Fibroblast of peridontal ligament (primary cell): ENCODE measurements around the gene LAMC2.
A peak's percentile ranks its signal among the peaks of the same experiment; 100 is the strongest.

ENCODE experiments used
- DNase-seq: peaks from one replicate; pipeline ENCODE4 v3.0.0-alpha.2; 2010; ENCODE audit errors: extremely low read depth

The LAMC2 gene

DNA sequence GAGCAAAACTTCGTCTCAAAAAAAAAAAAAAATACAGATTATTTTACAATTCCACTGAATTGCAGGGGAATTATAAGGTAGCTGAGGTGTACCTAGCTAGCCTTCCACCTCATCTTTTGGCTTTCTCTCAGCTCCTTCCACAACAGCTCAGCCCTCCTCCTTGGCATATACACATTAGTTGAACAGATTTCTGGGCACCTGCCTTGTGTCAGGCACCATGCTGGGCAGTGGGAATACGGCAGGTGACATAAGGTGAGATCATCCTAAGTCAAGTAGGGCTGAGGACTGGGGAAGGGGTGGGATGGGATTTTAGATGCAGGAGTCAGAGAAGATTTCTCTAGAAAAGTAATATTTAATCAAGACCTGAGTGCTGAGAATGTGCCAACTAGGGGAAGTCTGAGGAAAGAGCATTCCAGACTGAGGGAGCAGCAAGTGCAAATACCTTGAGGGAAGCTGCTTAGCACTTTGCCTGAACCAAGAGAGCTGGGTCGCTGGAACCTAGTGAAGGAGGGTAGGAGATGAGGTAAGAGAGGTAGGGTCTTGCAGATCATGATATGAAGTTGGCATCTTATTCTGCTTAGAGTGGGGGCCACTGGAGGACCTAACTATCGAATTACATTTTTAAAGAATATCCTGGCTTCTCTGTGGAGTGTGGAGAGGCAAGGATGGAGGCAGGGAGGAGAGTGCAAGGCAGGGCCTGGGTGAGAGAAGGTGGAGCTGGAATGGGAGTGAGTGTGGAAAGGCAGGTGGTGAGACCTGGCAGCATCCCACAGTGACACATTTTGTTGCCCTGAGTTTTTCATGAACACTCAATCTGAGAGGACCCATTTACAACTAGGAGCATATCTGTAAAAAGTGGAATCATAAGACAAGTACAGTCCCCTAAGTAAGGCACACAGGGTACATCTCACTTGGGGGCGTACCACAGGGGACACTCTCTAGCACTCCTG lies 28.2 kb downstream of the LAMC2 start:
- no peak for DNase-seq

DNA sequence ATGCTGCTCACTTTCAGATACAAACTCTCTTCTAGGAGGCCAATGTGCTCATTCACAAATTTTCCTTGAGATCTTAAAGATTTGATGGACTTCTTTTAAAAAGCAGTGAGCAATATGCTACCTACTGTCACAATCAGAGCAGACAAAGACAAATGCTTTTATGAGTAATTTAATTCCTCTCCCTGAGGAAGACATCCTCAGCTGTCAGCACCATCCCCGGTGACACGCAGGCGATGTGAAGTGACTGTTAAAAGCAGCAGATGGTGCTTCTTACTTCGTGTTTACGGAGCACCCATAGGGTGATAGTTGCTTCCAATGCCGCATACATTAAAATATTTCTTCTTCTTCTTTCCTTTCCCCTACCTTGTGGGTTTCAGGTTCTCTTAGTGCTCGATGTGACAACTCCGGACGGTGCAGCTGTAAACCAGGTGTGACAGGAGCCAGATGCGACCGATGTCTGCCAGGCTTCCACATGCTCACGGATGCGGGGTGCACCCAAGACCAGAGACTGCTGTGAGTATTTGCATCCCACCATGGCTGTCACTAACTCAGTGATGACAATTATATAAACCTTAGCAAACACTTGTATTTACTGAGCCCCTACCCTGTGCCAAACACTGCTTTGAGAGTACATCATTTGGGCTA lies 29.1 kb downstream of the LAMC2 start:
- DNase-seq: no peak

DNA sequence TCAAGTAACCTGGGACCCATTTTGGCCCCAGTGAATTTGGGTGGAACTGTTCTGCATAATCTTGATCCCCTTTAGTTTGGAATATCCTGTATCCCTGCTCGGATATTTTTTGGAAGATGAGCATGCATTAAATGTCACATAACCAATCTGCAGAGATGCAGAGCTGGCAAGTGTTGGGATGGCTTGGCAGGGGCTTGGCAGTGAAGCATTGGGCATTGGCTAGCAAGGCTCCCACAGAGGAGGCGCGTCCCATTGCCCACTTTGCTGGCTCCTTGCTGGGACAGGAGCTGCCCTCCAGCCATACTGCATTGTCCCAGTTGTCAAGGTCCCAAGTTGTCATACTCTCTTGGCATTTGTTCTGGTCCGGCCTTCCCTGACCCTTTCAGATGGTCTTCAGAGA lies 29.9 kb downstream of the LAMC2 start:
- DNase-seq: no peak

DNA sequence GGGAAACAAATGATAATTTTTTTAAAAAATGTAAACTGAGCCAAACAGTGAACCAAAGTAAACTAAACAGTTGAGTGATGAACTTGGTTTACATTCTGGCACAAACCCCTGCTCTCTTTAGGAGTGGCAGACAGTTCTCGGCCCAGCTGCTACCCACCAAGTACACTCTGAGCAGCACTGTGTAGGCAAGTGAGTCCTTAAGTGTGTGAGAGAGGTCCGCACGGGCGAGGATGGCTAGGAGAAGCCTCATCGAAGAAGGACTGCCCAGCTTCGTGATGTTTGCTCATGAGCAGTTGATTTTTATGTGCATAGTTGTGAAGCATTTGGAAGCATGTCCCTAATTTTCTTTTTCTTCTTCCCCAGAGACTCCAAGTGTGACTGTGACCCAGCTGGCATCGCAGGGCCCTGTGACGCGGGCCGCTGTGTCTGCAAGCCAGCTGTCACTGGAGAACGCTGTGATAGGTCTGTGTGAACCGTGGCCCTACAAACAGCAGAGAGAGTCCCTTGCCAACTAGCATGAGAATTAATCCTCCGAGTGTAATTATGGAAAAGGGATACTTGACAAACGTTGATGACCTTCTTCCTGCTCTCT lies 32.1 kb downstream of the LAMC2 start:
- DNase-seq: no peak

DNA sequence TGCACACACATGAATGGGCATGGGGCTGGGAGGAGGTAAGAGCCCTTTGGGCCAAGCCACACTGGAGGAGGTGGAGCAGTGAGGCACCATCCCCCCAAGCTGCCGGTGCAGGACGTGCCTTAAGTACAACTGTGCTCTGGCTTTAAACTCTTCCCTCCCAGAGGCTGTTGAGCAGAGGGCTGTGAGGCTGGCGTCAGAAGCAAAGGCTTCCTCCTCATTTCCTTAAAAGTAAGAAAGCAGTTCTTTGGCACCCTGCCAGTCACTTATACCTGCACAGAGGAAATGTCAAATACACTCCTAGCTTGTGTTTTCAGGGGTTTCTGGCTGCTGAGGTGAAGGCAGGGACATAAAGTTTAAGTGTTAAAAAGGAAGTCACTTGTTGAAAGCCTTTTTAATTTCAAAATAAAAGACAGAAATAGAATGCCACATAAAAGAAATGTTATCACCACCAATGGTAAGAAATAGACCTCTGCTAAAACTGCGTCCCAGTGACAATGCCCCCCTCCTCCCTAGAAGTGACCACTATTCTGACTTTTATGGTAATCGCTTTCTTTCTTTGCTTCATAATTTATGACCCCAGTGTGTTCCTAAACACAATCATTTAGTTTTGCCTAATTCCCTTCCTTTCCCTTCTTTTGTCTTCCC lies 33.0 kb downstream of the LAMC2 start:
- no peak for DNase-seq

DNA sequence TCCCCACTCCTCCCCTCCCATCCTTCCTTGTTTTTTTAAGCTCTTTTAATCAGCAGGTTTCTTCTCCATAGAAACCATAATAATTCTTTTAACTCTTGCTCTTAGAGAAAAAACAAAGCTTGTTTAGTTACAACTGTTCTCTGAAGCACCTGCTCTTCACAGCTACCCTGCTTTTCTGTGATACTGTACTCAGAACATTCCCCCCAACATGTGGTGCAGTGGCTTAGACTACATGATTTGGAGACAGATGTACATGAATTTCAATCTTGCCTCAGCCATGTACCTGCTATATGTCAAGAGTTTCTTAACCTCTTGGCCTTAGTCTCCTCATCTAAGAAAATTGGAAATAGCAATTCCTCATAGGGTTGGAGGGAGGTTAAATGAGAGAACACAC lies 33.5 kb downstream of the LAMC2 start:
- DNase-seq: no peak

DNA sequence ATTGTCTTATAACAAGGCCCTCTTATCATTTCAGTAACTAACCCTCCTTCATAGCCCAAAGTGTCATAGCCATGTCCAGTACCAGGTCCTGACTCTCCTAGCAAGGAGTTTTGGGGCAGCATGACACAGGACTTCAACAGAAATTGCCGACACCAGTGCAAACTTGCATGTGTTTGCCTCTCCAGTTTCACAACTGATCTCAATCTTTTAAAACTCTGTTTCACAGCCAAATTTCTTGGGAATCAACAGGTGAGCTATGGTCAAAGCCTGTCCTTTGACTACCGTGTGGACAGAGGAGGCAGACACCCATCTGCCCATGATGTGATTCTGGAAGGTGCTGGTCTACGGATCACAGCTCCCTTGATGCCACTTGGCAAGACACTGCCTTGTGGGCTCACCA lies 36.8 kb downstream of the LAMC2 start:
- no peak for DNase-seq

DNA sequence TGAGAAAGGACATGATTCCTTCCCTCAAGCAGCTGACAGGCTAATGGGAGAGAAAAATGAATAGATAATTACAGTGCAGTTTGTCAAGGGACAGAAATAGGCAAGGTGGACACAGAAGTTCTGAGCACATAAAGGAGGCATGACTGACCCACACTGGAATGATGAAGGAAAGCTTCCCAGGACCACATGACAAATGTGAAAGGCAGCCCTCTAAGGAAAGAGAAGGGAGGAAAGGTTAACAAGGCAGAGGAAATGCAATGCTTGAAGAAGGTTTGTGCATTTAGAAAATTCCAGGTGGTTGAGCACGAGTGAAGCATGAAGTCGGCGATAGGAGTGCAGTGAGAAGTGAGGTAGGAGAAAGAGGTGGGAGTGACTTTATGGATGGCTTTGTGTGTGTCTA lies 37.4 kb downstream of the LAMC2 start:
- DNase-seq: no peak

DNA sequence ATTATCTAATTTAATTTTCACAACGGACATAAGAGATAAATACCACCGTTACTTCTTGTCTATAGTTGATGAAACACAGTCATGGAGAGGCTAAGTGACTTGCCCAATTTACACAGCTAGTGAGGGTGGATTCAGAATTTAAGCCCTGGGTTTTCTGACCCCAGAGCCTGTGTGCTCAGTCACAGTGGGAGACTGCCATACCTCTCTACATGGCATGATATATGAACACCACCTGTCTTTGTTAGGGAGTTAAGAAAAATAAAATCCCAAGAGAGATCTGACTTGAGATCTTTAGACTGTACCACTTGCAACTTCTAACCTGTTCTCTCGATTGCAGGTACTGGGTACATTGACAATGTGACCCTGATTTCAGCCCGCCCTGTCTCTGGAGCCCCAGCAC lies 40.3 kb downstream of the LAMC2 start:
- no peak for DNase-seq

DNA sequence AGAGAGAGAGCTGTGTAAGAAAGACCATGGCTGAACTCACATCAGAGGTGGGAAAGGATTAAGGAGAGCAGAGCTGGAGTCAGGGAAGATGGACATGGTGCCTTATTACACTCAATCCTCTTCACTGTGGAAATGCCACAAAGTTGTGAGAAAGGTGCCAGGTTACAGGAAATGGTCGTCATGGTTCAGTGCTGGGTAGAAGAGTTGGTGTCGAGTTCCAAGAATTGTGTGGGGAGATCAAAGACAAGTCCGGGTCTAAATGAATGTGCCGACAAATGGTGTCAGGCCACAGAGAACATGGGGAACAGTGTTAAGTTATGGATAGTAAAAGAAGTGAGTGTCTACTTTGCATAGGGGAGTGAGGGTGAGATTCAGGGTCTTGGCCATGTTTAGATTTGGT lies 40.9 kb downstream of the LAMC2 start:
- no peak for DNase-seq

DNA sequence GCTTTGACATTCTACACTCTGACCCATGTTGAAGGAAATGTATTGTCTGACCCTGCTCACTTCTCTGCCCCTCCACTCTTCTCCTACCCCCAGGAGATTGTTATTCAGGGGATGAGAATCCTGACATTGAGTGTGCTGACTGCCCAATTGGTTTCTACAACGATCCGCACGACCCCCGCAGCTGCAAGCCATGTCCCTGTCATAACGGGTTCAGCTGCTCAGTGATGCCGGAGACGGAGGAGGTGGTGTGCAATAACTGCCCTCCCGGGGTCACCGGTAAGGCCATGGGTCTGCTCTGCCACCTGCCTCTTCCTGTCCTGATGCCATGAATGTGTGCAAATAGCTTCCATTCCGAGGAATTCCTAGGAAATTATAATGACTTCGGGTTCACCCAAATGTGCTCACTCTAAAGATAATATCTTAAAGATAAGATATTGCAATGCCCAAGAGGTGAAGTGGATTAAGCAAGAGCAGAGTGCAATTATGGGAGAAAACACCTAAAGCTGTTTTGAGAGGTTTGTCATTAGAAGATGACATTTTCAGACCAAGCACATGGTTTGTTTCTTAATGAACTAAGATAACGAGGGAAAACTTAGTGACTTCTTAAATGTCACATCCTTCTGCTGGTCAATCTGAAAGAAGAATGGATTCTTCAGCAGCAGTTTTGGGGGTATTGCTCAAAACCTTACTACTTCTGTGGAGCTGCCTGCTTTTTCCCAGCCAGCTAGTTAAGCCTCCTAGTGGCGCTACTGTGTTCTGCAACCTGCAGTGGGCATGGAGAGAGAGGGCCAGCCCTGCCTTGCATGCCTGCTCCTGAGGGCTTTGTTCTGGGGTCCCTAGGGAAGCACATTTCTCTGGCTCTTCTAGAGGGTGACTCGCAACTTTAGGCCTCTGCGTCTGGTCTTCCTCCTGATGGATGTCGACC lies 41.6 kb downstream of the LAMC2 start:
- DNase-seq: peak; percentile 49

DNA sequence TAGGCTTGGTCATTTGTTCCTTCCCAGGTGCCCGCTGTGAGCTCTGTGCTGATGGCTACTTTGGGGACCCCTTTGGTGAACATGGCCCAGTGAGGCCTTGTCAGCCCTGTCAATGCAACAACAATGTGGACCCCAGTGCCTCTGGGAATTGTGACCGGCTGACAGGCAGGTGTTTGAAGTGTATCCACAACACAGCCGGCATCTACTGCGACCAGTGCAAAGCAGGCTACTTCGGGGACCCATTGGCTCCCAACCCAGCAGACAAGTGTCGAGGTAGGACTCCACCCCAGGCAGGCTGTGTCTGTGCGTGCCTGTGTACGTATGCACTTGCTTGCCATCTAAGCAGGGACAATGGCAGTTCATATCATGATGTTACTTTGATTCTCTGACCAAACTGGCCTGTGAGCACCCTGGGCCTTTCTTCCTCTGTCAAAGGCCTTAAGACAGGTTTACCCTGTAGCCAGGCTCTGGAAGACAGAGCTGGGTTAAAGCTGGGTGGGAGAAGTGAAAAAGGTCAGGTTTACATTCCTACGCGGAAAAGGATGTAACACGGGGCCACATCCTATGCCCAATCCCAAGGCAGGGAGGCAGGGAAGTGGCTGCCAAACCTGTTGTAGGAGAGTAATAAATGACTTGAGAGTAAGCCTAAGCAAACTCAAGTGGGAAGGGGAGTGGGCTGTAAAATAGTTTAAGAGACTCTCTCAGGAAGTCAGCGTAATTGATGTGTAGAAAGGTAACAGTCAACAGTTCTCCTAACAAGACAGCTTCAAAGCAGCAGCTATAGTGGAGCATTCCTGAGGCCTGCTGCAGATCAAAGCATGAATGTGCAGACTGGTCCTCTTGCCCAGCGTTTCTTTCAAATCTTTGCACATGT lies 42.5 kb downstream of the LAMC2 start:
- no peak for DNase-seq

DNA sequence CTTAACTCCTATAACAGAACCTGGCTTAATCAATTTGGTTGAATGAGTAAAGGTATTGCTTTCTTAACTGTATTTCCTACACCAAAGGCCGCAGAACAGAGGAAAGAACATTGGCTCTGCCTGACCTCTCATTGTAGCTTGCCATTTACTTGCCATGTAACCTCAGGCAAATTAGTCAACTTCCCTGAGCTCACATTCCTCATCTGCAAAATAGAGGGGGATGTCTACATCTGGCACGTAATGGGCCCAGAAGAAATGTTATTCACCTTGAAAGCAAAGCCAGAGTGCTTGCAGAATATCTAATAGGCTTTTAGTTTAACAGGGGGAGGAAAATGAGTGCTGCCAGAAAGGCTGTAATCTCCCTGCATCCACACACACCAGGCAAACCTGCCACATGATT lies 44.3 kb downstream of the LAMC2 start:
- DNase-seq: no peak

DNA sequence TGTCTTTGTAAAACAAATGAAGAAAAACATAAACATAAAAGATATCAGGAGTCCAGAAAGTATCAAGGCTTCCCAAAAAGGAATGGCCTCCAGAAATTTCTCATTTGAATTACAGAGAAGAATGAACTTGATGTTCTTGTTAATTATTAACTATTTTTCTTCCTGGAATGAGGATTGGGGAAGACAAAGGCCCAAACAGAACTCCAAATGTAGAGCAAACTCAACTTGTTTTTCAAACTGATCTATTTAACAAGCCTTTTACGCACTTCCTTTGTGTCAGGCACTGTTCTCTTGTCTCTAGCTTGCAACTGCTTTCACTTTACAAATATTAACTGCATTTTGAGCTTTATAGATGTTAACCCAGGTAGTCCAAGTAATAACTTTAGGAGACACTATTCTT lies 45.5 kb downstream of the LAMC2 start:
- no peak for DNase-seq

DNA sequence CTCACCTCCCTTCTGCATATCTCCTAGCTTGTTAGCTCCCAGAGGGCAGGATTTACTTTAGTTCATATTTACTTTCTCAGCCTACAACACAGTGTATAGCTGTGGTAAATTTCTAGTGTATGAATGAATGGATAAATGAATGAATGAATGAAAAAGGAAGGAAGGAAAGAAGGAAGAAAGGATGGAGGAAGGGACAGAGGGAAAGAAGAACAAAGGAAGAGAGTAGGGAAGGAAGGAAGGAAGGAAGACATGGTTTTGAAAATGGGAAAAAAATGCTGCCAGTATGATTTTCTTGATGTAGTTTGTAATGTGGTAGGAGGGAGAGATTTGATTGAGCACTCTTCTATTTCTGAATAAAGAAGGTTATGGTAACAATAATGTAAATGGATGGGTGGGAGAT lies 47.0 kb downstream of the LAMC2 start:
- DNase-seq: no peak

DNA sequence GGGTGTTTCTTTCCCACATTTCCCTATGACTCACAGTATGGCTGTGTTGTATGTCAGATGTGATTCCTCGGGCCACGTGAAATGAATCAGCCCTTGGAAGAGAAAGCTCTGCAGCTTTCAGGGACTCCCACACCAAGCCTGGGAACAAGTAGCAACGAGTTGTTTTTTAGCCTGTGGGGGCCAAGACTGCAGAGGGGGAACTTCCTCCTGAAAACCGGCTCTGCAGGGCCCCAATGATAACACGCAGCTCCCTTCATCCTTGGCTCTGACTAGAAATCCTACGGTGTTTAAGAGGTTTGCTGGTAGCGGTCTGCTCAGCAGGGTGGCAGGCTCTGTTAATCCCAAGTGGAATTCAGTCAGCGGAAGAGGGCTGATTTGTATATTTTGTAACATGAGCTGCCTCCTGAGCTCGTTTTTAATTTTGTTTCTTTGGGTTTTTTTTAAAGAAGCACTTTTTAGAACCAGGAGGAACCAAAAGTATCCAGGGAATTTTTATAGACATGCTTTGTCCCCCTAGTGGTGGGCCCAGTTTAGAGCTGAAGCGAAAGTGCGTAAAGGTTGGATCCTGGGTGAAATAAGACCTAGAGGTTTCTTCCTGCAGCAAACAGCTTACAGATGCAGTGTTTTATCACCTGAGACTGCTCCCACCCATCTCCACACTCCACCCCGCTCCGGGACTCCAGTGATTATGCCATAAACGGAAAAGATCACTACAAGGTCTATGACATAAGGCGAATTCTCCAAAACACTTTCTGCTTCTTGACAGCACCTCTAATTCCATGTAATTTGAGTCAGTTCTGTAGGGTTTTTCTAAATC lies 48.8 kb downstream of the LAMC2 start:
- peak; percentile 98 for DNase-seq

DNA sequence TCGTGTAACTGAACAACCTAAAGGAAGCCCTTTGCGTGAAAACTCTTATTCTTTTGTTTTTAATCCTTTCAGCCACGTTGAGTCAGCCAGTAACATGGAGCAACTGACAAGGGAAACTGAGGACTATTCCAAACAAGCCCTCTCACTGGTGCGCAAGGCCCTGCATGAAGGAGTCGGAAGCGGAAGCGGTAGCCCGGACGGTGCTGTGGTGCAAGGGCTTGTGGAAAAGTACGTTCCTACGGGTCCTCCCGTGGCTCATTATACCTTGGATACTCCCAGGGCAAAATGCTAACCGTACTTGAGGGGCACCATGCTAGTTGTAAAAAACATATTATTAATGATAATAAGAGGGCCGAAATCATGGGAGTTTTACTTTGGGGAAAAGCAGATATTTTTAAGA lies 49.4 kb downstream of the LAMC2 start:
- no peak for DNase-seq

DNA sequence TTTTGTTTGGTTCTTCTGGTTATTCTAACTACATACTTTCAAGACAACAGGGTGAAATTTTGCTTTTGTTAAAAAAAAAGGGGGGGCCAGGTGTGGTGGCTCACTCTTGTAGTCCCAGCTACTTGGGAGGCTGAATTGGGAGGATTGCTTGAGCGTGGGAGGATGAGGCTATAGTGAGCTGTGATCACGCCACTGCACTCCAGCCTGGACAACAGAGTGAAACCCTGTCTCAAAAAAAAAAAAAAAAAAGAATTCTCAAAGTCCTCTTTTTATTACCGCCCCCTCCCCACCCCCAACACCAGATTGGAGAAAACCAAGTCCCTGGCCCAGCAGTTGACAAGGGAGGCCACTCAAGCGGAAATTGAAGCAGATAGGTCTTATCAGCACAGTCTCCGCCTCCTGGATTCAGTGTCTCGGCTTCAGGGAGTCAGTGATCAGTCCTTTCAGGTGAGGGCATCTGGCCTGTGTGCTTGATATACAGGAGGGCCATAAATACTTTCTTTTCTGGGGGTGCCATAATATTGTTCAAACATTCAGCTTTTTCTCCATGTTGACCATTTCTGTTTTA lies 50.2 kb downstream of the LAMC2 start:
- DNase-seq: no peak

DNA sequence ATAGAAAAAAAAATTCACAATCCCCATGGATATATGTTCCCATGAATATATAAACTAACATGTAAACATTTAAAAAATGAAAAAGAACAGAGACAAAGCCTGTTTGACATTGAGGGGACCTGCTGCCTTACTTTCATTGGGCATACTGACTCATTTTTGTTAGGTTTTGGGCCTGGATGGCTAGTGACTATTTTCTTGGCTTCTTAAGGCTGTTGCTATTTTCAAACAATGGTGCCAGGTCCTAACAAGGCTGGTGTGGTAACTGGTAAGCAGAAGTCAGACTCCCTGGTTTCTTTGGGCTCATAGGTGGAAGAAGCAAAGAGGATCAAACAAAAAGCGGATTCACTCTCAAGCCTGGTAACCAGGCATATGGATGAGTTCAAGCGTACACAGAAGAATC lies 51.0 kb downstream of the LAMC2 start:
- DNase-seq: peak; percentile 32
